Adrenal gland (tissue), 5 donors: Measurements from ENCODE around the gene ZBTB7C.

ENCODE experiments used
- CTCF ChIP-seq, 6 experiments: fragments of 450-650 bp in 4 of 6; fragments of 200-600 bp in 2 of 6; sonication (generic) in 1 of 6; IDR thresholded peaks; 1 replicate in 5 of 6; 2 replicates in 1 of 6; pipeline versions ENCODE4 v1.5.1 to v1.8.0; 2016 to 2021; ENCODE audit warnings: antibody characterized with exemption in 6 of 6, mild to moderate bottlenecking in 2 of 6, moderate library complexity in 1 of 6
- POLR2A ChIP-seq, 2 donors: fragments of 450-650 bp; IDR thresholded peaks; one replicate each; pipeline ENCODE4 v1.6.1; 2017; ENCODE audit warnings: antibody characterized with exemption in 2 of 2, mild to moderate bottlenecking in 2 of 2, moderate library complexity in 1 of 2
- donor health status: DM: no; HTN: no; CAD: no.

GRCh38 chr18:48334845-48335244 is 74.3 kb downstream of the ZBTB7C start:
- TF ChIP-seq CTCF (IDR thresholded peaks at IDR 0.05) (no peak), POLR2A (IDR thresholded peaks at IDR 0.05) (no peak)
